GM18873 (cell line): ENCODE measurements around the gene FADD.

ENCODE experiments used
- ATAC-seq: cut with Tn5 transposase; IDR thresholded peaks from one replicate; pipeline ENCODE4 v1.9.1; 2021; ENCODE audit warnings: mild to moderate bottlenecking, moderate library complexity, moderate number of reproducible peaks; ENCODE audit not compliant: unreplicated experiment, low FRiP score

FADD gene

GRCh38 chr11:70229737-70230136 is 26.6 kb downstream of the FADD start:
- ATAC-seq, result no peak

DNA sequence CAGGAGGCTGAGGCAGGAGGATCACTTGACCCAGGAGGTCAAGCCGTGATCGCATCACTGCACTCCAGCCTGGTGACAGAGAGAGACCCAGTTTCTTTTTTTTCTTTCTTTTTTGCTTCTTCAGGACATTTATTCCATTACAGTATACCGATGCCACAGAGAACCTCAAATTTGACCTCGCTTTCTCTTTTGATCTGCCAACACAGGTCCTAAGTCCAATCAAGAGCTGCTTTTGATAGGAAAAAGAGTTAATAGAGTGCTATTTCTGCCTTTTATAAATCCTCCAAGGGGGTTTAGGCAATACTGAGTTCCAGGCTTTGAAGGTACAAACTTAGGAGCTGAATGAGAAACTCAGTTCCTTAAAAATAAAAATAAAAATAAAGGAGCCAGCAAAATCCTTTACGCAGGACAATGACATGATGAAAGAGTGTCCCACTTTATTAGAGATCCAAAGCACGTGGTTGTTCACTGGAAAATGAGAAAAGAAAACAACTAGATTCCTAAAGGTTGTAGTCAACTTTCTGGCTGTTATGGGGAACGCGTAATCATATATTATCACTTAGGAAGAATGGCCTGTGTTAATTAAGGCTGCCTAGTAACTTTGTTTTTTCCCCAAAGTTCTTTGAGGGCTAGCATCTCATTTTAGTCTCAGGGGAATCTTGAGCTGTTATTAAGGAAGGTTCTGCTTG is 27.2 kb downstream of the FADD start:
- ATAC-seq, result no peak

DNA sequence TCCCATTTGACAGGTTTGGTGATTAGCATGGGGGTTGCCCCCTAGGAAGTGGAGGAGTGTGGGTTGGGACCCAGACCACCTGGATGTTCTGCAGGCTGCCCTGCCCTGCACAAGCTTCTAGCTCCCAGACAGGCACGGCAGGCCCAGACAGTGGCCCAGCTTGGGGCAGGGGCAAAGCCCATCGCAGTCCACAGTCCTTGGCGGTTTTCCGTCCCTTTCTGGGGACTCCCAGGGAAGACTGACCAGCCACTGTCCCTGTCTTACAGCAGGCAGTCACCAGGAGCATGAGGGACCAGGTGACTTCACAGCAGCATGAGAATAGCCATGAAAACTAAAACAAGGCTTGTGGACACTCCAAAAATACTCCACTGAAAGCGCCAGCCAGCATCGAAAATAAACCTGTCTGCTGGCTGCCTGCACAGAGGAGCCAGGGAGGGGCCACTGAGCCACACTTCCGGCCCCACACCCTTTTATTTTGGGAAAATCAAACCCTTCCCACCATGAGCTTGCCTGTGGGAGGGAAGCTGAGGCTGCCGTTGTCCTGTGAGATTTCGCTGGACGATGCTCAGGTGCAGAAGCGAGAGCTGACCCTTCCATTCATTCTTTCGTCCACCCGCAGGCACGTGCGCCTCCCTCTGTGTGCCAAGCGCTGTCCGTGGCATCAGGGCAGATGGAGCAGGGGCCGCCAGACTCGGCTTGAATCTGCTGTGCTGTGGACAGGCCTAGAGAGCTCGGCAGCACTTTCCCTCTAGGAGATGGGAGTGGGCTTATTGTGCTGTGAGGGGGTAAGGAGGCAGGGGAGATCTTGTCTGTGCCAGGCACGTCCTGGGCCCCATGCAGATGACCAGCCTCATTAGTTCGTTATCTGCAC is 28.0 kb downstream of the FADD start:
- no peak for ATAC-seq

GRCh38 chr11:70233034-70233433 is 29.9 kb downstream of the FADD start:
- ATAC-seq, result no peak

- no peak for ATAC-seq
These were observed 30.4 kb downstream of the FADD start for GRCh38 chr11:70233511-70233934.

- no peak for ATAC-seq
These were observed 30.9 kb downstream of the FADD start for GRCh38 chr11:70233962-70234361.

GRCh38 chr11:70240337-70240736 is 37.2 kb downstream of the FADD start:
- ATAC-seq, result no peak

- no peak for ATAC-seq
These were observed 38.6 kb downstream of the FADD start for GRCh38 chr11:70241709-70242108.

- ATAC-seq, result no peak
These were observed 39.8 kb downstream of the FADD start for GRCh38 chr11:70242885-70243284.

DNA sequence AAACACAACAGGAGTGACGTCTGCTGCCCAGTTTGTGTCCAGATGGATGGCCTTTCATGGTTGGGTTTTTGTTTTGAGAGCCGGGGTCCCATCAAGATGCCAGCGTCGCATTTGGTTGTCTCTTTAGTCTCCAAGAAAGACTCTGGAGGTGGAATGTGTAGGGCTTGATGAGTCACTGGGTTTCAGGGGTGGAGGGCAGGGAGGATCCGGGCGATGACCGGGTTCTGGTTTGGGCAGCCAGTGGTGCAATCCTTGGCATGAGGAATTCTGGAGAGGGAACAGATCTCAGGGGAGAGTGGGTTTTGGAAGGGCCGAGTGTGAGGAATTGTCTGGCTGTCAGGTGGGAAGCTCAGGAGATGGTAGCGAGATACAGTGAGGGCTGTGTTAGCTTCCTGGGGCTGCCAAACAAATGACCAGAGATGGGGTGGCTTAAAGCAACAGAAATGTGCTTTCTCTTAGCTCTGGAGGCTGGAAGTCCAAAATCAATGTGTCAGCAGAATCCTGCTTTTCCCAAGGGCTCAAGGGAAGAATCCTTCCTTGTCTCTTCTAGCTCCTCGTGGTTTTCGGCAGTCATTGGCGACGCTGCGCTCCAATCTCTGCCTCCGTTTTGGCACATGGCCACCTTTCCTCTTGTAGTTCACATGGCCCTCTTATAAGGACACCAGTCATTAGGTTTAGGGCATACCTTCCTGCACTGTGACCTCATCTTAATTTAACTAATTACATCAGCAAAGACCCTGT is 41.0 kb downstream of the FADD start:
- ATAC-seq, result no peak

- no peak for ATAC-seq
These were observed 41.6 kb downstream of the FADD start for GRCh38 chr11:70244698-70245097.

GRCh38 chr11:70246196-70246595 is 43.1 kb downstream of the FADD start:
- no peak for ATAC-seq

- ATAC-seq, result no peak
These were observed 44.1 kb downstream of the FADD start for GRCh38 chr11:70247042-70247709.

DNA sequence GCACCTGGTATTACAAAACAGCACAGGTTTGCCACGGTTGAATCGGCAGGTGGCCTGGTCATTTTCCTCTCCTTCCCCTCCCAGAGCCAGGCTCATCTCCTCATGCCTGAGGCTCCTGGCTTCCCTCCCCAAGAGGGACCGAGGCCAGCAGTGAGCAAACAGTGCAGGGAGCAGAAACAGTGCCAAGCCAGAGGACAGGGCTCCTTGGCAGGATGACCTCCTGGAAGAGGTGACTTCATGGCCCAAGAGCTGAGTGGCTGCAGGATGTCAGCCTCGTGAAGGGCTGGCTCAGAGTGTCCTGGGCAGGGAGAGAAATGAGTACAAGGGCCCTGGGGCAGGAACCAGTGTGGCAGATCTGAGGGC is 44.6 kb downstream of the FADD start:
- ATAC-seq, result no peak

DNA sequence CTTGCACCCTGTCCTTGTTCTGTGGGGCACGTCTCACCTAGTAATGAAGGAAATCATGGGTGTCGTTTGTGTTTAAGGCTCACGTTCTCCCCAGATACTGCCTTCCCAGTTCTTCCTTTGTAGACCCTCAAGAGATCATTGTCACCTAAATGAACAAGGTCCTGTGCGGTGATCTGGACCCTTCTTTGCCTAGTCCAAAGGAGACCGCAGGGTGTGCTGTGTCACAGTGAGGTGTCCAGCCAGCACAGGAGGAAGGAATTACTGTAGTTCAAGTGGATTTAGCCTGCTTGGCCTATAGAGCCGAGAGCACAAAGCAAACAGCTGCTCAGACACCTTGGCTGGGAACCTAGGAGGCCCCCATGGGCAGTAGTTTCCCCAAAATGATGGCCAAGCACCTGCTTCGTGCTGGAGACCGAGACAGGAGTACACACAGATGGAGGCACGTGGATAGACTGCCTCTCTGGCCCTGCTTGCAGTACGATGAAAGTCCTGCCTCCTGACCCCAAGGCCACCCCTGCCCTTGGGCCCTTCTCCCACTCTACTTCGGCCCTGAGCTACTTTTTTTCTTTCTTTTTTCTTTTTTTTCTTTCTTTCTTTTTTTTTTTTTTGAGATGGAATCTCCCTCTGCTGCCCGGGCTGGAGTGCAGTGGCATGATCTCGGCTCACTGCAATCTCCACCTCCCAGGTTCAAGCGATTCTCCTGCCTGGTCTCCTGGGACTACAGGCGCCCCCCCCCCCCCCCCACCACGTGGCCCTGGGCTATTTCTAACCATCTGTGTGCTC is 48.0 kb downstream of the FADD start:
- no peak for ATAC-seq

DNA sequence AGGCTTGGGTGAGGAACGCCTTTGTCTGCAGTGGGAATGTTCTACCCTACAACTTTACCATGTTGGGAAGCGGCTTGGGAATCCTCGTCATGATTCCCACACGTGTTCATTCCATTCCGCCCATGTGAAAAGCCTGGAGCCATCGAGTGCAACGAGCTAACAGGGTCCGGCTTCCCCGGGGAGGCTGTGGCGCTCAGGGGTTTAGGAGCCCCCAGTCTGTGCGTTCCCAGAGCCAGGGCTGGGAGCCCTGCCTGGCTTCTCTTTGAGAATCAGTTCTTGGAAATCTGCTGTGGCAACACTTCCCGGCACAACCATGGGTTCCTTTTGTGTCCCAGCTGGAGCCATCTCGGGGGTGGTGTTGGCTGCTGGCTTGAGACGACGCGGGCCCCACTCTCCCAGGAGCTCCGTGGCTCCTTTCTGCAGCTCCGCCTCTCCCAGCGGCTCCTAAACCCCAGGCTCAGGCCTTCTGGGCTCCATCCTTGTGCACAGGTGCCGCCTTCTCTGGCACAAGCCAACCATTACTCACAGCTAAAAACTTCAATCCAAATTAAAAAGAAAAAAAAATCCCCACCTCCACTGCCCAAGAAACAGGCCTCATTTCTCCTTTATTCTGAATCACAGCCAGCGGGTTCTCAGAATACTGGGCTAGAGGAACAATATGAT is 48.7 kb downstream of the FADD start:
- ATAC-seq, result no peak

GRCh38 chr11:70252844-70253243 is 49.7 kb downstream of the FADD start:
- no peak for ATAC-seq

DNA sequence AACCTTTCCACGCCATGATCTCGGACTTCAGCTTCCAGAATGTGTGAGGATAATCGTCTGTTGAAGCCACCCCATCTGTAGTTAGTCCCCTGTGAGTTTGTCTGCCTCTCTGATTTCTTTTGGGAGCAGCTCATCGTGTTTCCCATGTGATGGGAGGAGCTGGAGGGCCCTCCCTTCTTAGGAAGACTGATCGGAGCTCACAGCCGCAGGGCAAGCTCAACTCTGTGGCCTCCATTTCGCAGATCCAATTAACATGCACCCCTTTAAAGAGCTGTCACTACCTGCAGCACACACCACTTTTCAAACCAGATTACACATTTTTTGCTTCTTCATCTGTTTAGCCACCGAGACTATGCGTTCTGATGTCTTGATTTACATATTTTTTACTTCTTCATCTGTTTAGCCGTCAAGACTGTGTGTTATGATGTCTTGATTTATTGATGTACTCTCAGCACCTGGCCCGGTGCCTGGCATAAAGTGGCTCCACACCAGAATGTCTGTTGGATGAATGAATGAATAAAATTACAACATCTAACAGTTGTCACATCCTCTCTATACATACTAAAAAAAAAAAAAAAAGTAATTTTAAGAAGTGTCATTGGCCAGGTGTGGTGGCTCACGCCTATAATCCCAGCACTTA is 52.5 kb downstream of the FADD start:
- ATAC-seq, result no peak
